ENCODE results near the gene AREL1.

DNA sequence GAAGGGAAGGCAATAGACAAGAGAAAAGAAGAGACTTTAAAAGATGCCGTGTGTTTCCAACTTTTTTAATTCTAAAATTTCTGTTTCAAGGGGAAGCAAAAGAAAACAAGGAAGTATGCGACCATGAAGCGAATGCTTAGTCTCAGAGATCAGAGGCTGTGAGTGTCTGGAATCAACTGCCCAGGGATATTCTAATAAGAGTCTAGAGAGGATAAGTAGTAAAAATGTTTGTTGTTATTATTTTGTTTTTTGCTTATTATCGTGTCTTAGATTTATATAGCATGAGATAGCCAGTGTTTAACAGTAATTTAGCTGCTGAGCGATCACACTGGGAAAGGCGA, 485 bp upstream of the AREL1 start:
- TF ChIP-seq TAF1 (IDR thresholded peaks at IDR 0.05; ENCODE audit: low read depth) (no peak), EP300 (IDR thresholded peaks at IDR 0.05; ENCODE audit: borderline replicate concordance) (no peak), YY1 (IDR thresholded peaks at IDR 0.05; ENCODE audit: low read depth) (no peak), USF1 (IDR thresholded peaks at IDR 0.05) (no peak), TEAD4 (IDR thresholded peaks at IDR 0.05) (no peak), RAD21 (IDR thresholded peaks at IDR 0.05; ENCODE audit: low read depth) (no peak), ZBTB7A (IDR thresholded peaks at IDR 0.05; ENCODE audit: low read depth) (no peak), CREB1 (IDR thresholded peaks at IDR 0.05; ENCODE audit: low read depth) (no peak), EGR1 (IDR thresholded peaks at IDR 0.05) (no peak), TCF12 (IDR thresholded peaks at IDR 0.05; ENCODE audit: low read depth) (no peak), MAX (IDR thresholded peaks at IDR 0.05) (no peak)
- TF ChIP-seq, protein P1, sequence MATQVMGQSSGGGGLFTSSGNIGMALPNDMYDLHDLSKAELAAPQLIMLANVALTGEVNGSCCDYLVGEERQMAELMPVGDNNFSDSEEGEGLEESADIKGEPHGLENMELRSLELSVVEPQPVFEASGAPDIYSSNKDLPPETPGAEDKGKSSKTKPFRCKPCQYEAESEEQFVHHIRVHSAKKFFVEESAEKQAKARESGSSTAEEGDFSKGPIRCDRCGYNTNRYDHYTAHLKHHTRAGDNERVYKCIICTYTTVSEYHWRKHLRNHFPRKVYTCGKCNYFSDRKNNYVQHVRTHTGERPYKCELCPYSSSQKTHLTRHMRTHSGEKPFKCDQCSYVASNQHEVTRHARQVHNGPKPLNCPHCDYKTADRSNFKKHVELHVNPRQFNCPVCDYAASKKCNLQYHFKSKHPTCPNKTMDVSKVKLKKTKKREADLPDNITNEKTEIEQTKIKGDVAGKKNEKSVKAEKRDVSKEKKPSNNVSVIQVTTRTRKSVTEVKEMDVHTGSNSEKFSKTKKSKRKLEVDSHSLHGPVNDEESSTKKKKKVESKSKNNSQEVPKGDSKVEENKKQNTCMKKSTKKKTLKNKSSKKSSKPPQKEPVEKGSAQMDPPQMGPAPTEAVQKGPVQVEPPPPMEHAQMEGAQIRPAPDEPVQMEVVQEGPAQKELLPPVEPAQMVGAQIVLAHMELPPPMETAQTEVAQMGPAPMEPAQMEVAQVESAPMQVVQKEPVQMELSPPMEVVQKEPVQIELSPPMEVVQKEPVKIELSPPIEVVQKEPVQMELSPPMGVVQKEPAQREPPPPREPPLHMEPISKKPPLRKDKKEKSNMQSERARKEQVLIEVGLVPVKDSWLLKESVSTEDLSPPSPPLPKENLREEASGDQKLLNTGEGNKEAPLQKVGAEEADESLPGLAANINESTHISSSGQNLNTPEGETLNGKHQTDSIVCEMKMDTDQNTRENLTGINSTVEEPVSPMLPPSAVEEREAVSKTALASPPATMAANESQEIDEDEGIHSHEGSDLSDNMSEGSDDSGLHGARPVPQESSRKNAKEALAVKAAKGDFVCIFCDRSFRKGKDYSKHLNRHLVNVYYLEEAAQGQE (IDR thresholded peaks at IDR 0.05; ENCODE audit: low read depth), result no peak
